Astrocyte (in vitro differentiated cells and primary cell): Measurements from ENCODE around the gene TMEM106B.

Experiments
- CTCF ChIP-seq: IDR thresholded peaks from 2 replicates; pipeline ENCODE4 v1.5.1; 2011; ENCODE audit warnings: low read depth, mild to moderate bottlenecking, inconsistent platforms, low read length, moderate library complexity; ENCODE audit not compliant: insufficient read depth
- EZH2 ChIP-seq: IDR thresholded peaks from 2 replicates; pipeline ENCODE4 v1.6.1; 2012; ENCODE audit warnings: mild to moderate bottlenecking, low read length, inconsistent platforms; ENCODE audit not compliant: insufficient read depth

- no peak for TF ChIP-seq CTCF
- TF ChIP-seq EZH2 = no peak
Measured at GRCh38 chr7:12209221-12209620, 1.9 kb upstream of the TMEM106B start.
